Stimulated activated CD4-positive, alpha-beta T cell treated with anti-CD3 and anti-CD28 coated beads, Interleukin-15, amount 100 ng/mL, for 24 hours (primary cell): ENCODE data around the gene KLHL42.
A peak's percentile ranks its signal among the peaks of the same experiment; 100 is the strongest.
"Not testable (repeated sequence)": the region's sequence is repeated elsewhere in the genome, so short reads cannot be mapped to it uniquely, and the experiment has no call there.

Experiments used
- DNase-seq: peaks from one replicate; pipeline ENCODE4 v3.0.0-alpha.2; 2020

Gene KLHL42

DNA sequence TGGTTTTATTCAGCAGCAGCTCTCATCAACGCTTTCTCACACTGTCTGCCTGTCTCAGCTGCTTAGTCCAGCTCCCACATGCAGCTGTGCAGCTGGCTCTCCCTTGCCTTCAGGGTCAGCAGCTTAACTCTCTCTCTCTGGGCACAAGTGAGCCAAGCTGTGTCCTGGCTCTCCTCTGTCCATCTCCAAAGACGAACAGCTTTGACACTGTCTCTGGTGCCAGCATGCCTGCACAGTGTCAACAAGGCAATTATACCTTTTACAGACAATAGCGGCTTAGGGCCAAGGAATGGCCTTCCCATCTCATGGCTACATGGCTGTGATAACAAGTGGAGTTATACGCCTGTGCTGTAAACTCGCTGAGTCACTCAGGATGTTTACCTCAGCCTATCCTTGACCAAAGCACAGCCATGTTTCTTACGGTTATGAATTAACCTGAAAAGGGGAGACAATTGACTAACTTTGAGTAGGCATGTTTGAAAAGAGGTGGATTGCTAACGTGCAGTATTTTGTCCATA is 38.4 kb downstream of the KLHL42 start:
- no peak for DNase-seq

DNA sequence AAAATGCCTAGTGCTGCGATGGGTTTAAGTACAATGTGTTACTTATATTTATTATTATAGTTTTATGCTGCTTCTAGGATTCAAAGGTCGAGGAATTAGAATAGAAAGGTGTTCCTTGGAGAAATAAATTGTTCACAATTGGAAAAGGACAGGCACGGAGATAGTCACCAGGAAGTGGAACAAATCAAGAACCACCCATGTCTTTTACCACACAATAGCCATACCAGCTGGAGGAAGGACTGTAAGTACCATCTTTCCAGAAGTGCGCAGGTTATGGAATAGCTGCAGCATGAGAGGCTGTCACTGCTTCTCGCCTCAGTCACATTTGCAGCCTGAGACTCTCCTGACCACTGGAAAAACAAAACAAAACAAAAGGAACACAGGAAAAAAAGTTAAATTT is 40.5 kb downstream of the KLHL42 start:
- DNase-seq, result no peak

DNA sequence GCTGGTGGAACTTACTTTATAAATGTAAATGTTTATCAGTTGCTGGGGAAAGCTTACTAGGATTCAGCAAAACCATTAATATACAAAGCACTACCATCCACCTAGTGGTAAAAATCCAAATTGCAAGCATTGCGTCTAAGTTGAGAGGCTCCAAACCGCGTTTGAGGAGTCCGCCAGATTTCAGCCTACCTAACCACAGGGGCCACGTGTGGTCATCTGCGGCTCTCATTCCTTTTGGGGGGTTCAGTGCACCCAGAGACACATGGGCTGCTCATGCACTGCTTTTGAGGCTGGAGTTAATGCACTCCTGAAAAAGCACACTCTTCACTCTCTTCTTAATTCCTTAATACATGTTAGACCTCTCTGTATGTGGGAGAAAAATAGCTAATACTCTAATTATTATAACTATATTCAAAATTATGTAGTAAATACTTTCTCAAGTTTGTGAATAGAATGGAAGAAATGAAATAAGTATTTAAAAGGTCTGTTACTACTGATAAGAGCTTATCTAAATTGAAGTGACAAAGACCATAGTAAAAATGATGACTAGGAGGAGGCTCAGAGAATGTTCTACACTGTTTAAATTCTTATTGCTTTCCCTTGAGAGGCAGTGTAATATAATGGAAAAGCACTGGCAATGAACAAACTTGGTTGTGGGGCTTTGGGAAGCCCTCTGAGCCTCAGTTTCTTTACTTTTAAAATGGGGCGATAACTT is 41.4 kb downstream of the KLHL42 start:
- DNase-seq, result peak; percentile 25

- peak; percentile 79 for DNase-seq
Measured at GRCh38 chr12:27822076-27822712, 42.2 kb downstream of the KLHL42 start.

DNA sequence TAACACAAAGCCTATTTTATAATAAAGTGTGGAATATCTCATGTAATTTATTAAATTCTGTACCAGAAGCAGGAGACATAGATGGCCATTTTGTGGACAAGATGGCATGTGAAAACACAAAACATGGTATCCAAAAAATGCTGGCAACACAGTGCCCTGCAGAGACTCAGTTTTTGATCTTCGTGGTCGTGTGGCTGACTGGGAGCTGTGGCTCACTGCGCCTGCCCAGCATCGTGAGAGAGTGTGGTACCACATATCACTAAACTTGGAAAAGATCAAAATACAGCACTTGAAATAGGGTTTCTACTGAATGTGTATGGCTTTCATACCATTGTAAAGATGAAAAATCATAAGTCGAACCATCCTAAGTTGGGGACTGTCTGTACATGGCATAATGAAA is 43.0 kb downstream of the KLHL42 start:
- no peak for DNase-seq

GRCh38 chr12:27824126-27824842 is 44.3 kb downstream of the KLHL42 start:
- DNase-seq, result peak; percentile 30

GRCh38 chr12:27826076-27826475 is 46.0 kb downstream of the KLHL42 start:
- no peak for DNase-seq

DNA sequence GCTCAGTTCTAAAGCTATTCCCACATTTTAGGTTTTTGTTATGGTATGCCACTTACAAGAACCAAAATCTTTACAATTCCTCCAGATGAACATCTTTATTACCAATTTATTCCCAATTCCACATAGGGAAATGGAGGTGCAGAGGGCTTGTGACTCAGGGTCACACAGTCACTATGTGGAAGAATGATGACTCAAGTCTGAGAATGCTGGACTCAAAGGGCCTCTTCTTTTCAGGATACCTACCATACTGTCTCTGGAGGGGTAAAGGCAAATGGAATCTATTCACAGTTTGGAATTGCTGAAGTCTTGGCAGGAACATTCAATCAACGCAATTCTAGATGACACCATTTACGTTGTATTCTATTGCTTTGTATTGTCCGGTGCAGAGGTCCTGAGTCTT is 48.2 kb downstream of the KLHL42 start:
- no peak for DNase-seq

- DNase-seq, result no peak
Measured at GRCh38 chr12:27838543-27839185, 58.6 kb downstream of the KLHL42 start.

GRCh38 chr12:27840229-27840999 is 60.4 kb downstream of the KLHL42 start:
- no peak for DNase-seq

DNA sequence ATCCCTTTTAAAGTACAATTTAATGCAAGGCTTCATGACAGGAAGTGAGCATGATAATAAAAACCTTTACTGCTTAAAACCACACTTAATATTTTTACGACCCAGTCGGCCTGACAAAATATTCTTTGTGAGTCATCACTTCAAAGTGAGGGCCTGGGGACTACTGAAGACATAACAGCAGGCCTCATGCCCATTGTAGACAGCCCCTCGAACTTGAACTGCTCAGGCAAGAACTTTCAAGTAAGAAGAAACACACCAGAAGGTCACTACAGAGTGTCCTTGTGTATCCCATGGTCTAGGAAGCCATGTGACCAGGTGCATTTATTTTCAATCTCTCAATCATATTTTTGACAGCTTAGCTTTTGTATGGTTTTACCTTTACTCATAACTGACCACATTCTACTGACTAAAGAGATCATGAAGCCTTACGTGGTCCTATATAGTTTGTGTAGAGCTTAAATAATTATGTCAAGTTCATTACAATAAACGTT is 61.4 kb downstream of the KLHL42 start:
- no peak for DNase-seq

GRCh38 chr12:27843714-27844245 is 63.7 kb downstream of the KLHL42 start:
- DNase-seq, result no peak

DNA sequence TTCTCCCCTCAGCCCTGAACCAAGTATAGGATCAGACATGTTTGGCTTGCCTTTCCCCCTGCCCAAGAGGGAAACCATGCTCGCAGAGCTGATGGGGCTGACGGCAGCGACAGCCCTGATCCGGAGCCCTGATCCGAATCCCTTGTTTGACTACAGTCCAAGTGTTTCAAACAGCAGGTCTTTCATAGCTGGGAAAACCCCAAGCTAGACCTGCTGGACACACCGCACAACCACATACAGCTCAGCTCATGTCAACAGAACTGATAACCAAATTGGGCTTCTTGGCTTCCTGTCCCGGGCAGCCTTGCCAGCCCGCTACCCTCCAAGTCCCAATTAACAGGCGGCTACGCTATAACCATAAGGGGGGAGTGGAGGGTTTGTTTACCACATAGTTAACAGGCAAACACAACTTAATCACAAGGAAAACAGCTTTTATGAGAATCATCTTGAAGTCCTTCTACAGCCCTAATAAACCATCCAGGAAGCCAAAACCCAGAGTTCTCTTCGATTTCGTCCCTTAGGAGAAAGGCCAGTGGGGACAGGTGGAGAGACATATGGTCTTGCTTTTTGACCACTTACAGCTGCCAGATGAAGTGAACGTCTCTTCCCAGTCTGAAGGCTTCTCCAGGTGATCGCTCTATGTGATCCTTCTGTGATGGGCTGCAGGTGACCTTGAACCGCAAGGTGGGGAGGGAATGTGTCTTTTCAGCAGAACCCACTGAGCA is 64.5 kb downstream of the KLHL42 start:
- no peak for DNase-seq

DNA sequence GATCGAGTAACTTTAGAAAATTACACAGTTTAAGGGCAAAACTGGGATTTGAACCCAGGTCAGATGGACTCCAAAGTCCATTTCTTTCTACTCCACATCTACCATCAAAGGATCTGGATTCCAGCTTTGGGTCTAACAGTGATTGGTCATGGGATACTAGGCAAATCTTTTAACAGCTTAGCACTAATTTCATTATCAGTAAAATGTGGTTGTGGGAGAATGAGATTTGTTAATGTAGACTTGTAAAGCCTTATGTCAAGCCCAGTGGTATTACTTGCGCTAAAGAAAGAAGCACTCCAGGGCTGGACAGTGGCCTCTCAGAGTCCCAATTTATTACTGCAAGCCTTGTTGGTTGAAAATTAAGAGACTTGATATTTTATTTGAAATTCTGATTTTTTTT is 65.2 kb downstream of the KLHL42 start:
- no peak for DNase-seq

DNA sequence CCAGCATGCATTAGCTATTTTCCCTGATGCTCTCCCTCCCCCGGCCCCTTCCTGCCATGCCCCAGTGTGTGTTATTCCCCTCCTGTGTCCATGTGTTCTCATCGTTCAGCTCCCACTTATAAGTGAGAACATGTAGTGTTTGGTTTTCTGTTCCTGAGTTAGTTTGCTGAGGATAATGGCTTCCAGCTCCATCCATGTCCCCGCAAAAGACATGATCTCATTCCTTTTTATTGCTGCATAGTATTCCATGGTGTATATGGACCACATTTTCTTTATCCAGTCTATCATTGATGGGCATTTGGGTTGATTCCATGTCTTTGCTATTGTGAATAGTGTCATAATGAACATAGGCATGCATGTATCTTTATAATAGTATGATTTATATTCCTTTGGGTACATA is 65.7 kb downstream of the KLHL42 start:
- not testable (repeated sequence) for DNase-seq

DNA sequence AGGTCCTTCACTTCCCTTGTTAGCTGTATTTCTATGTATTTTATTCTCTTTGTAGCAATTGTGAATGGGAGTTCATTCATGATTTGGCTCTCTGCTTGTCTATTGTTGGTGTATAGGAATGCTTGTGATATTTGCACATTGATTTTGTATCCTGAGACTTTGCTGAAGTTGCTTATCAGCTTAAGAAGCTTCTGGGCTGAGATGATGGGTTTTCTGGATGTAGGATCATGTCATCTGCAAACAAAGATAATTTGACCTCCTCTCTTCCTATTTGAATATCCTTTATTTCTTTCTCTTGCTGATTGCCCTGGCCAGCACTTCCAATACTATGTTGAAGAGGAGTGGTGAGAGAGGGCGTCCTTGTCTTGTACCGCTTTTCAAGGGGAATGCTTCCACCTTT is 67.3 kb downstream of the KLHL42 start:
- not testable (repeated sequence) for DNase-seq

DNA sequence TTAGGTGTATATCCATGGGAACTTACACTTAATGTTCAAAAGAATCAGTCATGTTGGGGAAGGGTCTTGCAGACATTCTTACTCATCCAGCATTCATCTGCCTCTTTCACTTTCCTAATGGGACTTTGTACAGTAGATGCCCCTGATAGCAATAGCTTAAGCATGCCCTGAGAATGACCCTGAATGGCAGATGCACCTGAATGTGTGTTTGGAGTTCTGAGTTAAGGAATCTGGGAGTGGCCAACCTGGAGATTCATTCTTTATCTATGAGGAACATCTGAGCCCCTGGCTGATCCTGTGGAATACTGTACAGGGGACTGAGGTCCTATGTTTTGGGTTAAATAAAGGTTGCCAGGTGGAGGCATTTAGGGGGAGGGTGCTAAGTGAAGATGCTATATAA is 71.3 kb downstream of the KLHL42 start:
- DNase-seq, result no peak

DNA sequence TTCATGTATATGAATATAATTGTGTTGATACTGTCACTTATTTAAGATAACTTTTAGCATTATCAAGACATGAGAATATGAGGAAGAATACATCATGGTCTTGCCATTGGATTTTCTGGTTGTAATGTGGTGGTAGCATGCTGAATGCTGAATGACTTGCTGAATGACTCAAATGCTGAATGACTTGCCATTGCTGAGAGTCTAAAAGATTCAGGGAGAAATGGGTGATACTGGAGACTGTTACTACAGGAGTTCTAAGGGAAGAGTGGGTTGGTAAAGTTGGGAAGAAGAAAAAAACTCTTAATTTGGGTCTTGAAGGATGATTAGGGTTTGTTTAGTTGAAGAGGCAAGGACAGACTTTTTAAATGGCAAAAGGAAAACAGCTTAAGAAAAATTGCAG is 72.1 kb downstream of the KLHL42 start:
- DNase-seq, result no peak
